ENCODE measurements around the gene HS3ST3A1. TPM values are rescaled to one million over a fixed set of nuclear protein-coding genes. Genes with fewer than 3 reads are reported as not detected.

The HS3ST3A1 gene
- total and polyA plus RNA-seq, 4 donors = 0.18 to 8.0 (median 5.6) TPM

- ATAC-seq (ENCODE audit: insufficient read depth, low FRiP score) (peak; percentile 28), DNase-seq (peak; percentile 46 to 55 (median 51))
- peaks cover 5 to 28% (median 20%) of the 10 kb centered on the region in 3 donors for H3K27me3 ChIP-seq (ENCODE audit: control insufficient read depth in 3 of 3, insufficient read depth in 3 of 3, low read length in 2 of 3)
- peak overlapping the region in 1 of 2 donors; percentile 24 for H3K27ac ChIP-seq (ENCODE audit: low read depth in 1 of 2, low read length in 1 of 2)
- peaks cover 0 to 35% (median 6%) of the 10 kb centered on the region in 5 donors for H3K4me1 ChIP-seq (ENCODE audit: control insufficient read depth in 5 of 5, insufficient read depth in 5 of 5, low read length in 5 of 5)
- WGBS, 2 donors = 2 to 4% methylated on average over 93 to 101 of the region's 101 CpGs
- peaks cover 0 to 6% (median 0%) of the 10 kb centered on the region in 4 donors for H3K9me3 ChIP-seq (ENCODE audit: control insufficient read depth in 4 of 4, insufficient read depth in 3 of 4, low read length in 3 of 4)
- no peak for TF ChIP-seq CTCF (IDR thresholded peaks at IDR 0.05; ENCODE audit: control extremely low read depth, extremely low read depth)
- no peaks in the 10 kb centered on the region for H3K36me3 ChIP-seq (ENCODE audit: control insufficient read depth in 4 of 4, insufficient read depth in 4 of 4, low read length in 4 of 4)
- H3K4me3 ChIP-seq = no peak overlapping the region
- H3K9ac ChIP-seq (ENCODE audit: insufficient read depth in 1 of 2, low read length in 2 of 2) = peak overlapping the region in 1 of 2 donors; percentile 71
Observed at GRCh38 chr17:13600475-13601321, 1.0 kb downstream of the HS3ST3A1 start.

DNA sequence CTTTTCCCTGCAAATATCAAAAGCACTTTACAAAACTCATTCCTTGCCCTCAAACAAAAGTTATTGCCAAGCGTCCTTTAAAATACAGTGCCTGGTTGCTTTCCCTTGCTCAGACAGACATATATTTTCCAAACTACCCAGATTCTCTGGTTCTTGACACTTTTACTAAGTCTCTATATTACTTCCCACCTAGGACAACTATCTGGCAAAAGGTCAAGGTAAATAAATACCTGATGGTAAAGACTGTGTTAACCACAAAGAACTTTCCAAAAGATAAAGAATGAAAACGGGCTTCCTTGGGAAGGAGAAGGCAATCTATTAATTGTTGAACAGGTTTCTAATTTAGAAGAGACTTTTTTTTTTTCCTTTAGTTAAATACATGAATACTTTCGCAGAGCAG is 1.9 kb downstream of the HS3ST3A1 start:
- H3K4me1 ChIP-seq (ENCODE audit: control insufficient read depth in 5 of 5, insufficient read depth in 5 of 5, low read length in 5 of 5) = peaks cover 0 to 43% (median 6%) of the 10 kb centered on the region in 5 donors
- no peak overlapping the region for H3K4me3 ChIP-seq
- DNase-seq = peak in 1 of 3 donors; percentile 52
- peak overlapping the region in 1 of 2 donors; percentile 71 for H3K9ac ChIP-seq (ENCODE audit: insufficient read depth in 1 of 2, low read length in 2 of 2)
- 51% methylated on average over 3 of the region's 3 CpGs for WGBS, 2 donors
- H3K27ac ChIP-seq (ENCODE audit: low read depth in 1 of 2, low read length in 1 of 2) = no peak overlapping the region
- H3K27me3 ChIP-seq (ENCODE audit: control insufficient read depth in 3 of 3, insufficient read depth in 3 of 3, low read length in 2 of 3) = peaks cover 5 to 28% (median 20%) of the 10 kb centered on the region in 3 donors
- H3K9me3 ChIP-seq (ENCODE audit: control insufficient read depth in 4 of 4, insufficient read depth in 3 of 4, low read length in 3 of 4) = peaks cover 0 to 6% (median 0%) of the 10 kb centered on the region in 4 donors
- TF ChIP-seq CTCF (IDR thresholded peaks at IDR 0.05; ENCODE audit: control extremely low read depth, extremely low read depth) = no peak
- H3K36me3 ChIP-seq (ENCODE audit: control insufficient read depth in 4 of 4, insufficient read depth in 4 of 4, low read length in 4 of 4) = no peaks in the 10 kb centered on the region
- ATAC-seq (ENCODE audit: insufficient read depth, low FRiP score) = no peak

DNA sequence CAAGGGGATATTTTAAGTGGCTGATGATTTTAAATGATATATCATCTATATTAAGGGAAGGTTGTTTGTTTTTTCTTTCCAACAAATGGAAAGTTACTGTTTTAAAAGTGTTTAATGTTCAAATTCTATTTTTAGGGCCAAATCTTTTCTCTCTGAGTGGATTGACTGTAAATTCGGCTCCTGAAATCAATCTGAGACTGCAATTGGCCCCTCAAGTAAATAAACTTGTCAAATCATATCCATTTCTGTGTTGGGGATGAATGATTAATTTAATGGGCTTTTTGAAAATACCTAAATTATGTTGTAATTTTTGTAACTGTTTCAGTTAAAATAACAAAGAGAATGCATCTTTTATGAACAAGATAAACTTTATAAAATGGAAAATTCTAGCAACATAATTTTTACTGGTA is 2.6 kb downstream of the HS3ST3A1 start:
- H3K4me3 ChIP-seq = no peak overlapping the region
- DNase-seq (no peak), ATAC-seq (ENCODE audit: insufficient read depth, low FRiP score) (no peak)
- peak overlapping the region in 1 of 2 donors; percentile 62 for H3K9ac ChIP-seq (ENCODE audit: insufficient read depth in 1 of 2, low read length in 2 of 2)
- peaks cover 0 to 6% (median 0%) of the 10 kb centered on the region in 4 donors for H3K9me3 ChIP-seq (ENCODE audit: control insufficient read depth in 4 of 4, insufficient read depth in 3 of 4, low read length in 3 of 4)
- H3K4me1 ChIP-seq (ENCODE audit: control insufficient read depth in 5 of 5, insufficient read depth in 5 of 5, low read length in 5 of 5) = peaks cover 0 to 50% (median 6%) of the 10 kb centered on the region in 5 donors
- WGBS, 2 donors = 61 to 77% methylated on average over 1 of the region's 1 CpG
- TF ChIP-seq CTCF (IDR thresholded peaks at IDR 0.05; ENCODE audit: control extremely low read depth, extremely low read depth) = no peak
- H3K27ac ChIP-seq (ENCODE audit: low read depth in 1 of 2, low read length in 1 of 2) = no peak overlapping the region
- no peaks in the 10 kb centered on the region for H3K36me3 ChIP-seq (ENCODE audit: control insufficient read depth in 4 of 4, insufficient read depth in 4 of 4, low read length in 4 of 4)
- peaks cover 5 to 28% (median 20%) of the 10 kb centered on the region in 3 donors for H3K27me3 ChIP-seq (ENCODE audit: control insufficient read depth in 3 of 3, insufficient read depth in 3 of 3, low read length in 2 of 3)

Data from lung (tissue), 12 donors.